K562 (cell line): ENCODE measurements around the gene NLRP10. TPM values are rescaled to one million over a fixed set of nuclear protein-coding genes. Genes with fewer than 3 reads are reported as not detected.

Experiments
- ATAC-seq: fragments of 200-7000 bp; cut with Tn5 transposase; 3 replicates; pipeline ENCODE4 v1.9.1; 2020; ENCODE audit warnings: moderate library complexity
- BruUV-seq: library from RNA; stranded (reverse); fragments of 400-500 nt; replicated peaks from 2 replicates; lab custom pipeline; 2021; lab: Mats Ljungman, UMichigan
- CTCF ChIA-PET: fragments of 300-600 bp; formaldehyde crosslinking; extraction: SDS; loops from one replicate; lab custom pipeline; 2021; ENCODE audit warnings: low intra/inter-chr PET ratio; lab: Yijun Ruan, JAX
- POLR2A ChIA-PET: fragments of 300-600, 350-650 bp; sonication (Branson Sonifier 250); formaldehyde crosslinking; extraction: SDS; loops from one replicate; lab custom pipeline; 2021; ENCODE audit warnings: antibody characterized with exemption, inconsistent platforms; lab: Yijun Ruan, JAX
- DNase-seq, 4 experiments: peaks; one replicate each; pipeline versions ENCODE4 v3.0.0 to v3.0.0-alpha.2; 2011 to 2018; ENCODE audit warnings: low spot score in 3 of 4, mixed read lengths in 3 of 4; ENCODE audit errors: extremely low read depth in 1 of 4
- FAIRE-seq: peaks from 2 replicates; lab custom pipeline; 2011; peaks lifted over from hg19 to GRCh38; lab: Jason Lieb, UNC
- H2AFZ ChIP-seq: 2 replicates; pipeline ENCODE4 v1.6.0; 2011; ENCODE audit warnings: low read depth, low read length, control low read depth, inconsistent platforms
- H3K27ac ChIP-seq: fragments of 200-600 bp; 3 replicates; pipeline ENCODE4 v1.8.0; 2011; ENCODE audit warnings: low read depth, mild to moderate bottlenecking, control low read depth, inconsistent platforms, low read length, moderate library complexity, mixed read lengths; ENCODE audit errors: extremely low read depth
- H3K27me3 ChIP-seq, 2 experiments: fragments of 300-600 bp in 1 of 2; 2 replicates in 1 of 2; 3 replicates in 1 of 2; pipeline versions ENCODE4 v1.6.0 to v1.8.0; 2011; ENCODE audit warnings: inconsistent platforms in 2 of 2, low read length in 2 of 2, mild to moderate bottlenecking in 1 of 2, mixed read lengths in 1 of 2, moderate library complexity in 1 of 2; ENCODE audit not compliant: control insufficient read depth in 2 of 2, insufficient read depth in 2 of 2
- H3K36me3 ChIP-seq: fragments of 300-600 bp; 3 replicates; pipeline ENCODE4 v1.8.0; 2011; ENCODE audit warnings: mild to moderate bottlenecking, low read length, inconsistent platforms; ENCODE audit not compliant: control insufficient read depth, insufficient read depth
- H3K4me1 ChIP-seq, 2 experiments: fragments of 200-600 bp in 1 of 2; replicated peaks in 1 of 2; 2 replicates in 1 of 2; 3 replicates in 1 of 2; pipeline versions ENCODE4 v1.5.1 to v1.8.0; 2011; ENCODE audit warnings: inconsistent platforms in 2 of 2, low read length in 2 of 2, mild to moderate bottlenecking in 1 of 2, mixed read lengths in 1 of 2, moderate library complexity in 1 of 2; ENCODE audit not compliant: control insufficient read depth in 2 of 2, insufficient read depth in 2 of 2
- H3K4me2 ChIP-seq: 2 replicates; pipeline ENCODE4 v1.6.1; 2011; ENCODE audit warnings: low read length, control low read depth, inconsistent platforms, mixed read lengths; ENCODE audit not compliant: insufficient read depth
- H3K4me3 ChIP-seq: fragments of 200-600 bp; sonication (generic), shearing (Covaris generic); 2 replicates; pipeline ENCODE4 v1.5.1; 2016; ENCODE audit warnings: control low read depth, inconsistent platforms
- H3K79me2 ChIP-seq: fragments of 200-600 bp; 3 replicates; pipeline ENCODE4 v1.8.0; 2011; ENCODE audit warnings: low read length, inconsistent platforms; ENCODE audit not compliant: control insufficient read depth, insufficient read depth
- H3K9ac ChIP-seq, 2 experiments: 2 replicates each; pipeline versions ENCODE4 v1.6.0 to v1.6.1; 2011; ENCODE audit warnings: low read depth in 2 of 2, low read length in 2 of 2, control low read depth in 1 of 2, inconsistent platforms in 1 of 2, mild to moderate bottlenecking in 1 of 2, mixed read lengths in 1 of 2; ENCODE audit not compliant: insufficient read depth in 1 of 2
- H3K9me1 ChIP-seq: one replicate; pipeline ENCODE4 v1.6.0; 2011; ENCODE audit warnings: inconsistent platforms, mild to moderate bottlenecking, low read length, moderate library complexity; ENCODE audit not compliant: control insufficient read depth, insufficient read depth
- H3K9me3 ChIP-seq: replicated peaks from 2 replicates; pipeline ENCODE4 v1.5.1; 2011; ENCODE audit warnings: low read depth, low read length, inconsistent platforms; ENCODE audit not compliant: control insufficient read depth, insufficient read depth
- H4K20me1 ChIP-seq: replicated peaks from 2 replicates; pipeline ENCODE4 v1.6.1; 2011; ENCODE audit warnings: low read length, inconsistent platforms, mixed read lengths; ENCODE audit not compliant: control insufficient read depth, insufficient read depth
- CEBPB ChIP-seq: fragments of 450-650 bp; IDR thresholded peaks from 2 replicates; pipeline ENCODE4 v1.6.1; 2016; ENCODE audit warnings: missing genetic modification characterization, missing compliant biosample characterization
- CEBPG ChIP-seq, 3 experiments: fragments of 200-800 bp in 1 of 3; sonication (Bioruptor generic) in 1 of 3; sonication (generic) in 1 of 3; formaldehyde crosslinking in 1 of 3; IDR thresholded peaks in 2 of 3; conservative IDR thresholded peaks in 1 of 3; 2 replicates each; pipeline versions ENCODE4 v1.6.1 to v1.8.0; 2016 to 2022; ENCODE audit warnings: missing compliant biosample characterization in 2 of 3, missing genetic modification characterization in 2 of 3, mild to moderate bottlenecking in 1 of 3, missing genetic modification reagents in 1 of 3
- COPS2 ChIP-seq: fragments of 450-650 bp; conservative IDR thresholded peaks from 2 replicates; pipeline ENCODE4 v1.6.1; 2016; ENCODE audit warnings: mild to moderate bottlenecking, moderate library complexity
- ELF2 ChIP-seq: fragments of 250-450 bp; sonication (Bioruptor Pico); IDR thresholded peaks from 2 replicates; pipeline ENCODE4 v1.5.0; 2021; ENCODE audit warnings: mild to moderate bottlenecking
- ILK ChIP-seq: fragments of 450-650 bp; IDR thresholded peaks from 2 replicates; pipeline ENCODE4 v1.6.1; 2016; ENCODE audit warnings: missing genetic modification characterization, low read depth, mild to moderate bottlenecking, missing compliant biosample characterization, moderate library complexity, borderline replicate concordance
- POLR2A ChIP-seq: fragments of 450-650 bp; conservative IDR thresholded peaks from 2 replicates; pipeline ENCODE4 v1.6.1; 2016
- TCF7 ChIP-seq: sonication (generic); IDR thresholded peaks from 2 replicates; pipeline ENCODE4 v1.6.1; 2016; ENCODE audit warnings: antibody characterized with exemption, borderline replicate concordance
- WGBS: fragments of 100-300 bp; shearing (Covaris generic); methylation state at CpG from one replicate; pipeline ENCODE4 v1.1.6; 2016; ENCODE audit warnings: low coverage, mixed read lengths; ENCODE audit not compliant: insufficient coverage; ENCODE audit errors: missing lambda C conversion rate; 5-methylcytosine and 5-hydroxymethylcytosine counted together
- in situ Hi-C: fragments of 300-500 bp; cut with MboI; formaldehyde crosslinking; loops from 4 replicates; pipeline ENCODE4 v1.15.0; 2018; ENCODE audit warnings: inconsistent platforms, mixed read lengths
- intact Hi-C: fragments of 100-400 bp; cut with micrococcal nuclease; formaldehyde crosslinking; loops from 2 replicates; pipeline ENCODE4 v1.14.2; 2022
- polyA plus RNA-seq, 8 experiments: library from polyadenylated mRNA; depleted of rRNA in 4 of 8; stranded (reverse) in 5 of 8; unstranded in 3 of 8; fragments of >200 nt; fragmentation: Nextera tagmentation in 2 of 8; fragmentation: Illumina TruSeq in 1 of 8; extraction: Ambion mirVana in 2 of 8; extraction: Trizol in 1 of 8; gene quantifications; 2 replicates each; pipeline versions ENCODE4 v1.2.1 to v1.2.3, GENCODE V29; 2011 to 2014; ENCODE audit warnings: inconsistent platforms in 1 of 8, missing spikeins in 1 of 8
- total RNA-seq, 7 experiments: library from RNA; depleted of rRNA in 6 of 7; stranded (reverse); fragments of >200 nt in 6 of 7; fragmentation: Illumina TruSeq in 2 of 7; extraction: Trizol in 2 of 7; gene quantifications; 2 replicates each; pipeline versions ENCODE4 v1.2.1 to v1.2.3, GENCODE V29; 2011 to 2021; ENCODE audit warnings: low replicate concordance in 1 of 7

Gene NLRP10
- total and polyA plus RNA-seq, 9 of the 15 experiments (the other 6 are each of a cell fraction or from before 2014, with no cell fraction given) = 0.04 to 0.14 (median 0.09) TPM; not detected in 6

GRCh38 chr11:8000390-8000789, 35.1 kb upstream of the NLRP10 start:
- Histone ChIP-seq H3K27ac (no peak overlapping the region), H3K9ac (no peak overlapping the region), H3K4me3 (no peak overlapping the region), H2AFZ (no peak overlapping the region), H3K9me1 (no peaks in the 10 kb centered on the region), H3K4me1 (no peaks in the 10 kb centered on the region), H4K20me1 (no peaks in the 10 kb centered on the region), H3K9me3 (no peaks in the 10 kb centered on the region), H3K36me3 (peaks cover 31% of the 10 kb centered on the region)
- no peak for FAIRE-seq
- no peak for ATAC-seq
- no TSS peak for BruUV-seq
- WGBS = 71% methylated on average over 5 of the region's 5 CpGs
- ChIA-PET CTCF (interaction anchor here (0.6 kb wide), 1 partner anchor 92 kb away, joined by 3 read pairs; no protein-coding TSS in a partner anchor), POLR2A (interaction anchor here (1.3 kb wide), 1 partner anchor 11 kb away, joined by 6 read pairs; no protein-coding TSS in a partner anchor)
- no peak for DNase-seq
- intact Hi-C loops = no loop called here
- TF ChIP-seq POLR2A (peak; percentile 8; the same call in 1 of the 2 replicates), TCF7 (no peak), CEBPG (CRISPR knock-in tag; IDR thresholded peaks at IDR 0.05) (no peak), CEBPG (tag; conservative IDR thresholded peaks at IDR 0.05 in 1 of 2, IDR thresholded peaks at IDR 0.05 in 1 of 2) (peak; percentile 22 to 47; a peak in 2 of 4 replicates), COPS2 (no peak), CEBPB (peak; percentile 69)
- TF ChIP-seq, all 486 proteins: peak for 3
- Histone ChIP-seq H3K79me2 (no peaks in the 10 kb centered on the region), H3K27me3 (no peaks in the 10 kb centered on the region), H3K4me2 (no peak overlapping the region)
- in situ Hi-C loops = no loop called here

GRCh38 chr11:7999795-8000194, 34.5 kb upstream of the NLRP10 start:
- no peak overlapping the region for H3K9ac ChIP-seq
- peak; percentile 53 for TF ChIP-seq POLR2A
- no peak for TF ChIP-seq ELF2
- TF ChIP-seq ILK (tag) = no peak
- TF ChIP-seq TCF7 = no peak
- TF ChIP-seq, all 486 proteins: peak for 1
- Histone ChIP-seq H3K4me2 (no peak overlapping the region), H3K27me3 (no peaks in the 10 kb centered on the region), H4K20me1 (no peaks in the 10 kb centered on the region), H3K9me3 (no peaks in the 10 kb centered on the region), H3K4me1 (no peaks in the 10 kb centered on the region), H3K36me3 (peaks cover 37% of the 10 kb centered on the region), H3K79me2 (no peaks in the 10 kb centered on the region), H3K9me1 (no peaks in the 10 kb centered on the region), H3K4me3 (no peak overlapping the region), H2AFZ (no peak overlapping the region), H3K27ac (no peak overlapping the region)
- DNase-seq = no peak
- ChIA-PET POLR2A (interaction anchor here (1.3 kb wide), 1 partner anchor 11 kb away, joined by 6 read pairs; no protein-coding TSS in a partner anchor), CTCF (no interaction called here)
- no TSS peak for BruUV-seq
- no peak for FAIRE-seq
- ATAC-seq = no peak
- WGBS = 92% methylated on average over 10 of the region's 10 CpGs
- intact Hi-C loops = no loop called here
- in situ Hi-C loops = no loop called here
